ENCODE results near the gene U2AF2. TPM values are rescaled to one million over a fixed set of nuclear protein-coding genes. Genes with fewer than 3 reads are reported as not detected.

U2AF2 gene
- total RNA-seq, 4 donors from 2014 or later = 80.4 to 122 (median 104) TPM

DNA sequence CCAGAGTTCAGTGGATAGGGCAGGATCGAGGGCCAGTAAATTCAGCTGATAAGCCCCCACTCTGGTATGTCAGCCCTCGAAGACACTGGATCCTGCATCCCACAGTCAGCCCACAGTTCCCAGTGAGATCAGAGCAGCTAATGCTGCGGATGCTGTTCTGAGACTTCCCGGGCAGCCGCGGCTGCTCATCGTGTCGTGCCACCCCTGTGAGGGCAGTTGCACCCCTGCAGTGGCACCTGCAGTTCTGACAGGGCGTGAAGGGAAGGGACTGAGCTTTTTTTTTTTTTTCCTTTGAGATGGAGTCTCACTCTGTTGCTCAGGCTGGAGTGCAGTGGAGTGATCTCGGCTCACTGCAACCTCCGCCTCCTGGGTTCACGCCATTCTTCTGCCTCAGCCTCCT, 12.7 kb downstream of the U2AF2 start:
- H3K9me3 ChIP-seq = no peaks in the 10 kb centered on the region
- peaks cover 0 to 43% (median 14%) of the 10 kb centered on the region in 4 donors for H3K4me1 ChIP-seq
- 91% methylated on average over 7 of the region's 12 CpGs for WGBS
- peaks cover 82 to 97% (median 92%) of the 10 kb centered on the region in 4 donors for H3K36me3 ChIP-seq
- no peak for DNase-seq (ENCODE audit: extremely low spot score)
- H3K27me3 ChIP-seq = no peaks in the 10 kb centered on the region
- no peak overlapping the region for H3K27ac ChIP-seq (replicated peaks in 1 of 4)
- intact Hi-C loops (cut with DNase I) = no loop called here
- H3K4me3 ChIP-seq = no peak overlapping the region
- no peak for TF ChIP-seq POLR2A (IDR thresholded peaks at IDR 0.05; ENCODE audit: low read depth)
- no peak for TF ChIP-seq POLR2AphosphoS5 (IDR thresholded peaks at IDR 0.05)
- no peak for TF ChIP-seq EP300 (IDR thresholded peaks at IDR 0.05)
- TF ChIP-seq, protein P1, sequence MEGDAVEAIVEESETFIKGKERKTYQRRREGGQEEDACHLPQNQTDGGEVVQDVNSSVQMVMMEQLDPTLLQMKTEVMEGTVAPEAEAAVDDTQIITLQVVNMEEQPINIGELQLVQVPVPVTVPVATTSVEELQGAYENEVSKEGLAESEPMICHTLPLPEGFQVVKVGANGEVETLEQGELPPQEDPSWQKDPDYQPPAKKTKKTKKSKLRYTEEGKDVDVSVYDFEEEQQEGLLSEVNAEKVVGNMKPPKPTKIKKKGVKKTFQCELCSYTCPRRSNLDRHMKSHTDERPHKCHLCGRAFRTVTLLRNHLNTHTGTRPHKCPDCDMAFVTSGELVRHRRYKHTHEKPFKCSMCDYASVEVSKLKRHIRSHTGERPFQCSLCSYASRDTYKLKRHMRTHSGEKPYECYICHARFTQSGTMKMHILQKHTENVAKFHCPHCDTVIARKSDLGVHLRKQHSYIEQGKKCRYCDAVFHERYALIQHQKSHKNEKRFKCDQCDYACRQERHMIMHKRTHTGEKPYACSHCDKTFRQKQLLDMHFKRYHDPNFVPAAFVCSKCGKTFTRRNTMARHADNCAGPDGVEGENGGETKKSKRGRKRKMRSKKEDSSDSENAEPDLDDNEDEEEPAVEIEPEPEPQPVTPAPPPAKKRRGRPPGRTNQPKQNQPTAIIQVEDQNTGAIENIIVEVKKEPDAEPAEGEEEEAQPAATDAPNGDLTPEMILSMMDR (IDR thresholded peaks at IDR 0.05) = no peak

DNA sequence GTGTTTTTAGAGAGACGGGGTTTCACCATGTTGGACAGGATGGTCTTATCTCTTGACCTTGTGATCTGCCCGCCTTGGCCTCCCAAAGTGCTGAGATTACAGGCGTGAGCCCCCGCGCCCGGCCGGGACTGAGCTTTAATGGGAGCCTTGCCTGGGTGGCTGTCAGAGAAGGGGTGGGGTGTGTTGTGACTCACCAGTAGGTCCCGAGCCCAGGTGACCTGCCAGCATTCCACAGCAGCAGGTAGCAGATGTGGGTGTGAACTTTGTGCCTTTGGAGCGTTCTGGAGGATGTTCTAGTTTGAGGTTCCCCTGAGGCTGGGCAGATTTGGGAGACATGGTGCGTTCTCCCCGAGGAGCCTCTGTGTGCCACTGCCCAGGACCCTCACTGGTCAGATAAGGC, 13.1 kb downstream of the U2AF2 start:
- no peak for DNase-seq (ENCODE audit: extremely low spot score)
- intact Hi-C loops (cut with DNase I) = no loop called here
- Histone ChIP-seq H3K4me1 (peaks cover 0 to 41% (median 14%) of the 10 kb centered on the region in 4 donors), H3K9me3 (no peaks in the 10 kb centered on the region), H3K4me3 (no peak overlapping the region), H3K27me3 (no peaks in the 10 kb centered on the region), H3K27ac (replicated peaks in 1 of 4) (no peak overlapping the region), H3K36me3 (peaks cover 77 to 97% (median 90%) of the 10 kb centered on the region in 4 donors)
- no peak for TF ChIP-seq POLR2A (IDR thresholded peaks at IDR 0.05; ENCODE audit: low read depth)
- TF ChIP-seq POLR2AphosphoS5 (IDR thresholded peaks at IDR 0.05) = no peak
- TF ChIP-seq EP300 (IDR thresholded peaks at IDR 0.05) = no peak
- TF ChIP-seq, protein P1 (IDR thresholded peaks at IDR 0.05) = no peak
- 72% methylated on average over 9 of the region's 11 CpGs for WGBS

DNA sequence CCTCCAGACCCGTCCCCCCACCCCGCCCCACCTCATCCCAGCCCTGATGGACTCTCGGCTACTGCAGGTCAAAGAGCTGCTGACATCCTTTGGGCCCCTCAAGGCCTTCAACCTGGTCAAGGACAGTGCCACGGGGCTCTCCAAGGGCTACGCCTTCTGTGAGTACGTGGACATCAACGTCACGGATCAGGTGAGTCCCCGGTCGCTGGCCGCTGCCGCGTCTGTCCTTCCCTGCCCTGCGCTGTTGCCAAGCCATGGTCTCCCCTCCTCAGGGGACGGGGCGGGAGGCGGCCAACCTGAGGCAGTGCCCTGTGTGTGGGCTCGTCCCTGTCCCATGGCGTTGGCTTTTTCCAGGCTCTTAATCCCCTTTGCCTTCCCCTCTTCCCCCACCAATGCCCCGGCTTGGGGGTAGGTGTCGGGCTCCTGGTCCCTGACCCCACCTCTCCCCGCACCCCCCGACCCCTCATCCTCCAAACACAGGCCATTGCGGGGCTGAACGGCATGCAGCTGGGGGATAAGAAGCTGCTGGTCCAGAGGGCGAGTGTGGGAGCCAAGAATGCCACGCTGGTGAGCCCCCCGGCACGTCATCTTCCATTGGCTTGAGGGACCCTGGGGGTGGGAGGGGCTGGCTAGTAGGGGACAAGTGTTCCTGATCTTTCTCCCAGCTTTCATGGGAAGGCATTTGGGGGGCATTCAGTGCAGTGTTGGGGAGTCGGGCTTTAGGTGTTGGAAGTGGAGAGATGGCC, 13.9 kb downstream of the U2AF2 start:
- 86% methylated on average over 29 of the region's 30 CpGs for WGBS
- no peak for DNase-seq (ENCODE audit: extremely low spot score)
- Histone ChIP-seq H3K27me3 (no peaks in the 10 kb centered on the region), H3K4me1 (peaks cover 0 to 42% (median 15%) of the 10 kb centered on the region in 4 donors), H3K9me3 (no peaks in the 10 kb centered on the region), H3K4me3 (no peak overlapping the region), H3K27ac (replicated peaks in 1 of 4) (no peak overlapping the region), H3K36me3 (peaks cover 69 to 96% (median 87%) of the 10 kb centered on the region in 4 donors)
- intact Hi-C loops (cut with DNase I) = no loop called here
- TF ChIP-seq, protein P1 (IDR thresholded peaks at IDR 0.05) = no peak
- TF ChIP-seq POLR2AphosphoS5 (IDR thresholded peaks at IDR 0.05) (no peak), EP300 (IDR thresholded peaks at IDR 0.05) (no peak), POLR2A (IDR thresholded peaks at IDR 0.05; ENCODE audit: low read depth) (no peak)

DNA sequence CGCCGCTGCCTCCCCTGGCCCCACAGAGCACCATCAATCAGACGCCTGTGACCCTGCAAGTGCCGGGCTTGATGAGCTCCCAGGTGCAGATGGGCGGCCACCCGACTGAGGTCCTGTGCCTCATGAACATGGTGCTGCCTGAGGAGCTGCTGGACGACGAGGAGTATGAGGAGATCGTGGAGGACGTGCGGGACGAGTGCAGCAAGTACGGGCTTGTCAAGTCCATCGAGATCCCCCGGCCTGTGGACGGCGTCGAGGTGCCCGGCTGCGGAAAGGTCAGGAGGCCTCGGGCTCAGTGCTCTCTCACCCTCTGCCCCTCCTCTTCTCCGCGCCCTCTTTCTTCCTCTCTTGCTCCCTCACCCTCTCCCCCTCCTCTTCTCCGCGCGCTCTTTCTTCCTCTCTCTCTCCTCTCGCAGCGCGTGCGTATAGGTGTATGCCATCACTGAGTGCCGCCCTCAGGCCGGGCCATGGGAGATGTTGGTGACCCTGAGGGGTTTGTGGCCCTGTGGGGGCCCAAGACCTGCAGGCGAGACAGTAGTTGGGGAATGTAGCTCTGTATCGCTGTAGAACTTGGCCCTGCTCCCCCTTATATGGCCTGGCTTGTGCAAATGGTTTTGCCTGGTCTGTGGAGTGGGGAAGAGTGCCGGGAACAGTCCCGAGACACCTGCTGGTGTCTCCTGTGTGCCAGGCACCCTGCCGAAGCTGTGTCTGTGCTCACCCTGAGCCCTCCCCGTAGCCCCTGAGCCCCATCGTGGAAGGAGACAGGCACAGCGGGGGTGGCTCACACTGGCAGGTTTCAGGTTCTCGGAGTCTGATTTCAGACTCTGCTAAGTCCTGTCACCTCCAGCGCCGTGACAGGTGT, 14.8 kb downstream of the U2AF2 start:
- intact Hi-C loops (cut with DNase I) = no loop called here
- H3K27me3 ChIP-seq = no peaks in the 10 kb centered on the region
- TF ChIP-seq POLR2A (IDR thresholded peaks at IDR 0.05; ENCODE audit: low read depth) (no peak), POLR2AphosphoS5 (IDR thresholded peaks at IDR 0.05) (no peak), EP300 (IDR thresholded peaks at IDR 0.05) (no peak)
- TF ChIP-seq, protein P1 (IDR thresholded peaks at IDR 0.05) = no peak
- DNase-seq (ENCODE audit: extremely low spot score) = no peak
- no peak overlapping the region for H3K4me3 ChIP-seq
- 87% methylated on average over 34 of the region's 43 CpGs for WGBS
- no peak overlapping the region for H3K27ac ChIP-seq (replicated peaks in 1 of 4)
- no peaks in the 10 kb centered on the region for H3K9me3 ChIP-seq
- H3K36me3 ChIP-seq = peaks cover 60 to 93% (median 85%) of the 10 kb centered on the region in 4 donors
- H3K4me1 ChIP-seq = peaks cover 5 to 51% (median 21%) of the 10 kb centered on the region in 4 donors
